ENCODE data around the gene SLC43A1.

The SLC43A1 gene

DNA sequence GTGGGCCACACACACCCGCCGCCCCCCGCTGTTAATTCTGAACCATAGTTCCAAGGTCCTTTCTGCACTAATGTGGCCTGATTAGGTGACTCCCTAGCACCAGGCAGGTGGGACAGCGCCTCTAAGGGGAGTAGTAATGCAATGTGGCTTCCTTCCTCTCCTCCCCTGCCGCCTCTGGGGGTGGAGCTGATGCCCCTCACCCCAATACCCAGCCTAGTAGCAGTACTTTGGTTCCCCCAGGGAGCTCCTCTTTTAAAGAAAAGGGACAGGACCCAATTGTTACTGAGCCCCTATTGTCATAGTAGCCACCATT lies 40.7 kb downstream of the SLC43A1 start:
- Histone ChIP-seq H3K27me3 (ENCODE audit: control insufficient read depth in 1 of 2, insufficient read depth in 2 of 2, low read length in 2 of 2) (peaks cover 6 to 18% of the 10 kb centered on the region in 2 donors), H3K36me3 (ENCODE audit: control insufficient read depth in 1 of 2, insufficient read depth in 2 of 2, low read length in 2 of 2) (no peaks in the 10 kb centered on the region), H3K4me1 (ENCODE audit: control insufficient read depth in 1 of 2, insufficient read depth in 2 of 2, low read length in 2 of 2) (peaks cover 7 to 18% of the 10 kb centered on the region in 2 donors), H3K27ac (ENCODE audit: low read depth, low read length) (no peak overlapping the region), H3K9ac (ENCODE audit: low read depth in 1 of 2, low read length in 2 of 2) (no peak overlapping the region), H3K4me3 (ENCODE audit: low read depth in 1 of 2, low read length in 2 of 2) (no peak overlapping the region), H3K9me3 (ENCODE audit: control insufficient read depth in 1 of 2, low read length in 2 of 2) (no peaks in the 10 kb centered on the region)

DNA sequence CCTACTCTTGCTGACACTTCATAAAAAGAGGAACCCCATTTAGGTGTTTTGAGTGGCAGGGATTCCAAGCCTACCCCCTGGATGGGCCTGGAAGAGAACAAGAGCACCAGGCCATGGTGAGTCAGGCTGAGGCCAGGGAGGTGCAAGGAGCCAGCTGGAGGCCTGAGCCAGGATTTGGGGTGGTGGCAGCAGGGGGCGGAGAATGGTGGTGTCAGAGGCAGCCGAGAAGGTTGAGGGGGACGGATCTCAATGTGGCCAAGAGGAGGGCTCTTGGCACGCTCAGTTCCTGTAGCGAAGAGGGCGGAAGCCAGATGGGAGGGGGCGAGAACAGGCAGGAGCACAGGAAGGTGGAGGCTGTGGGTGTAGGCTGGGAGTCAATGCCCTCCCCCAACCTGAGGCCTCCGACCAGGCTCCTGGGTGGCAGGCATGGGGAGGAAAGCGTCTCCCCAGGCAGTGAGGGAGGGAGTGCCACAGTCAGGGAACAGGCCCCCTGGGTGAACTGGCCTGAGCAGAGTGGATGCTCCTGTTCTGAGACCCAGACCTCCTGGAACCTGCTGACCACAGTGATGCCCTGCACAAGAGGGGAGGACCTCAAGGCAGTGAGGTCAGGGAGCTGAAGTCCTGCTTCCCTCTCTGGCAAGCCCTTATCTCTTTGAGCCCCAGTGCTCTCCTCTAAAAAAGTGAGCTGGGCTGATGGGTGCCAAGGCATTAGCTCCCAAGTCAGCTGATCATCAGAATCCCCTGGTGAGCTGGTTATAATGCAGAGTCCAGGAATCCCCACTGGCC lies 41.3 kb downstream of the SLC43A1 start:
- H3K9ac ChIP-seq (ENCODE audit: low read depth in 1 of 2, low read length in 2 of 2) = no peak overlapping the region
- H3K36me3 ChIP-seq (ENCODE audit: control insufficient read depth in 1 of 2, insufficient read depth in 2 of 2, low read length in 2 of 2) = no peaks in the 10 kb centered on the region
- peaks cover 6 to 18% of the 10 kb centered on the region in 2 donors for H3K27me3 ChIP-seq (ENCODE audit: control insufficient read depth in 1 of 2, insufficient read depth in 2 of 2, low read length in 2 of 2)
- H3K9me3 ChIP-seq (ENCODE audit: control insufficient read depth in 1 of 2, low read length in 2 of 2) = no peaks in the 10 kb centered on the region
- H3K4me3 ChIP-seq (ENCODE audit: low read depth in 1 of 2, low read length in 2 of 2) = no peak overlapping the region
- H3K27ac ChIP-seq (ENCODE audit: low read depth, low read length) = no peak overlapping the region
- peaks cover 7 to 18% of the 10 kb centered on the region in 2 donors for H3K4me1 ChIP-seq (ENCODE audit: control insufficient read depth in 1 of 2, insufficient read depth in 2 of 2, low read length in 2 of 2)

DNA sequence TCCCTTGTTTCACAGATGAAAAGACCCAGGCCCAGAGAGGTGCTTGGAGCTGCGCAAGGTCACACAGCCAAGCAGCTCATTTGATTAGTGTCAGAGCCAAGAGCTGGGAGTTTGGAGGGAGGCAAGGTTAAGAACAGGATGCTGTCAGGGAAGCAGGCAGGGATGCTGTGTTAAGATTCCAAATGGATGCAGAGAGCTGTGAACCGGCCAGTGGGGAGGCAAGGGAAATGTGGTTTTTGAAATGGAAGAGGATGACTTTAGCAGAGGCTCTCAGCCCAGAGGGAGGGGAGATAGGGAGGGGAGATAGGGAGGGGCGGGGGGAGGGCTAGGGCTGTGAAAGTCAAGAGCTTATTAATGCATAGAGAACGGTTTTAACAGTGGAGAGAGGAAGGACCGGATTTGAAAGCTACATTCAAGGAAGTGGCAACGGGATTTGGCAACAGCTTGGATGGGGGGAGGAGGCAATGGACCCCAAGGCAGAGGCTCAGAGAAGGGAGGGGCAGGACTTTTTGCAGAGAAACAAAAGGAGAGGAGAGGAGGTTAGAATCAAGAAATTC lies 42.1 kb downstream of the SLC43A1 start:
- Histone ChIP-seq H3K9me3 (ENCODE audit: control insufficient read depth in 1 of 2, low read length in 2 of 2) (no peaks in the 10 kb centered on the region), H3K9ac (ENCODE audit: low read depth in 1 of 2, low read length in 2 of 2) (no peak overlapping the region), H3K4me3 (ENCODE audit: low read depth in 1 of 2, low read length in 2 of 2) (no peak overlapping the region), H3K36me3 (ENCODE audit: control insufficient read depth in 1 of 2, insufficient read depth in 2 of 2, low read length in 2 of 2) (no peaks in the 10 kb centered on the region), H3K4me1 (ENCODE audit: control insufficient read depth in 1 of 2, insufficient read depth in 2 of 2, low read length in 2 of 2) (peaks cover 7 to 18% of the 10 kb centered on the region in 2 donors), H3K27ac (ENCODE audit: low read depth, low read length) (no peak overlapping the region), H3K27me3 (ENCODE audit: control insufficient read depth in 1 of 2, insufficient read depth in 2 of 2, low read length in 2 of 2) (peaks cover 6 to 18% of the 10 kb centered on the region in 2 donors)

DNA sequence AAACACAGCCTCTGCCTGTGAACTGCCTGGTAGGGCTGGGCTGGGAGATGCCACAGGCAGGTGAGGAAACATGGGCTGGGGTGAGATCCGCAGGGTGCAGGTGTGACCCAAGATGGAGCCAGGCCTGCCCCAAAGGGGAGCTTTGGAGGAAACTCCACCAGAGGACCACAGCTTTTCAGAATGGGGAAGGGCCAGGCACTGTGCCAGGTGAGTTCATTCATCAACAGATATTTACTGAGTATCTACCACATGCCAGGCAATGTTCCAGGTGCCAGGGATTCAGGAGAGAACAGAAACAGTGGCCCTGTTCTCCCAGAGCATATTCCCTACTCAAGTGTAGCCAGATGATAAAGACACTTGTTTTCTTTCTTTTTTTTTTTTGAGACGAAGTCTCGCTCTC lies 44.0 kb downstream of the SLC43A1 start:
- Histone ChIP-seq H3K9me3 (ENCODE audit: control insufficient read depth in 1 of 2, low read length in 2 of 2) (no peaks in the 10 kb centered on the region), H3K36me3 (ENCODE audit: control insufficient read depth in 1 of 2, insufficient read depth in 2 of 2, low read length in 2 of 2) (no peaks in the 10 kb centered on the region), H3K9ac (ENCODE audit: low read depth in 1 of 2, low read length in 2 of 2) (no peak overlapping the region), H3K4me3 (ENCODE audit: low read depth in 1 of 2, low read length in 2 of 2) (no peak overlapping the region), H3K4me1 (ENCODE audit: control insufficient read depth in 1 of 2, insufficient read depth in 2 of 2, low read length in 2 of 2) (peaks cover 7 to 14% of the 10 kb centered on the region in 2 donors), H3K27ac (ENCODE audit: low read depth, low read length) (no peak overlapping the region), H3K27me3 (ENCODE audit: control insufficient read depth in 1 of 2, insufficient read depth in 2 of 2, low read length in 2 of 2) (peaks cover 6 to 18% of the 10 kb centered on the region in 2 donors)

GRCh38 chr11:57469268-57469667 lies 46.2 kb downstream of the SLC43A1 start:
- Histone ChIP-seq H3K27me3 (ENCODE audit: control insufficient read depth in 1 of 2, insufficient read depth in 2 of 2, low read length in 2 of 2) (peaks cover 0 to 5% of the 10 kb centered on the region in 2 donors), H3K27ac (ENCODE audit: low read depth, low read length) (no peak overlapping the region), H3K9me3 (ENCODE audit: control insufficient read depth in 1 of 2, low read length in 2 of 2) (no peaks in the 10 kb centered on the region), H3K4me3 (ENCODE audit: low read depth in 1 of 2, low read length in 2 of 2) (no peak overlapping the region), H3K4me1 (ENCODE audit: control insufficient read depth in 1 of 2, insufficient read depth in 2 of 2, low read length in 2 of 2) (peaks cover 0 to 5% of the 10 kb centered on the region in 2 donors), H3K36me3 (ENCODE audit: control insufficient read depth in 1 of 2, insufficient read depth in 2 of 2, low read length in 2 of 2) (no peaks in the 10 kb centered on the region), H3K9ac (ENCODE audit: low read depth in 1 of 2, low read length in 2 of 2) (no peak overlapping the region)

DNA sequence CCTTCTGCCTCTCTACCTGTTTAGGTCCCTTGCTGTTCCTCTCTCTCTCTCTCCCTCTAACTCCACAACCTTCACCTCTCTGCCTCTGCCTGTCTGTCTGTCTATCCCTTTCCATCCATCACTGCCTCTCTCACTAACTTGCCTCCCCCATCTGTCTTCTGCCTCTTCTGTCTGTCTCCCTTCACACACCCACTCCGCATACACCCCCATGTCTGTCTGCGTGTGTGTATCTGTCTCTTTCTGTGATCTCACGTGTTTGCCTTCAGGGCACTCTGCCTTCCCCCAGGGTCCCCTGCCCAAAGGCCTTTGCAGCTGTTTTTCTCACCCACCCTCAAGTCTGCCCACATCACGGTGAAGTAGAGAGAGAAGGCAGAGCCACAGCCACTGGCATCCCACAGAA lies 47.2 kb downstream of the SLC43A1 start:
- Histone ChIP-seq H3K9me3 (ENCODE audit: control insufficient read depth in 1 of 2, low read length in 2 of 2) (no peaks in the 10 kb centered on the region), H3K4me3 (ENCODE audit: low read depth in 1 of 2, low read length in 2 of 2) (no peak overlapping the region), H3K36me3 (ENCODE audit: control insufficient read depth in 1 of 2, insufficient read depth in 2 of 2, low read length in 2 of 2) (no peaks in the 10 kb centered on the region), H3K9ac (ENCODE audit: low read depth in 1 of 2, low read length in 2 of 2) (no peak overlapping the region), H3K27me3 (ENCODE audit: control insufficient read depth in 1 of 2, insufficient read depth in 2 of 2, low read length in 2 of 2) (no peaks in the 10 kb centered on the region), H3K27ac (ENCODE audit: low read depth, low read length) (no peak overlapping the region), H3K4me1 (ENCODE audit: control insufficient read depth in 1 of 2, insufficient read depth in 2 of 2, low read length in 2 of 2) (no peaks in the 10 kb centered on the region)

GRCh38 chr11:57467508-57468157 lies 47.9 kb downstream of the SLC43A1 start:
- Histone ChIP-seq H3K27ac (ENCODE audit: low read depth, low read length) (no peak overlapping the region), H3K4me3 (ENCODE audit: low read depth in 1 of 2, low read length in 2 of 2) (no peak overlapping the region), H3K27me3 (ENCODE audit: control insufficient read depth in 1 of 2, insufficient read depth in 2 of 2, low read length in 2 of 2) (no peaks in the 10 kb centered on the region), H3K36me3 (ENCODE audit: control insufficient read depth in 1 of 2, insufficient read depth in 2 of 2, low read length in 2 of 2) (no peaks in the 10 kb centered on the region), H3K9ac (ENCODE audit: low read depth in 1 of 2, low read length in 2 of 2) (no peak overlapping the region), H3K4me1 (ENCODE audit: control insufficient read depth in 1 of 2, insufficient read depth in 2 of 2, low read length in 2 of 2) (no peaks in the 10 kb centered on the region), H3K9me3 (ENCODE audit: control insufficient read depth in 1 of 2, low read length in 2 of 2) (no peaks in the 10 kb centered on the region)

DNA sequence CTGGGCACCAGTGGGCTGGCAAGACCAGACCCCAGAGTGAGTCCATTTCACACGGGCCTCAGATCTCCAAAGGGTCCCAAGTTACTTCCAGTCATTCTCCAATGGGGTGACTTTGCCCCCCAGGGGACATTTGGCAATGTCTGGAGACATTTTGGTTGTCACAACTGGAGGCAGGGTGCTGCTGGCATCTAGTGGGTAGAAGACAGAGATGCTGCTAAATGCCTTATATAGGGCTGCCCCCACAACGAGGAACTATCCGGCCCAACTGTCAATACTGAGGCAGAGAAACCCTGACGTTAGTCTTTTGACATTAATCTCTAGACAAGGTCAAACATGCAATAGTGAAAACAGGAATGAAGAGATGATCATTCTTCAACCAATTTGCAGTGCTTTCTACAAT lies 48.8 kb downstream of the SLC43A1 start:
- H3K9ac ChIP-seq (ENCODE audit: low read depth in 1 of 2, low read length in 2 of 2) = no peak overlapping the region
- H3K27ac ChIP-seq (ENCODE audit: low read depth, low read length) = no peak overlapping the region
- no peak overlapping the region for H3K4me3 ChIP-seq (ENCODE audit: low read depth in 1 of 2, low read length in 2 of 2)
- no peaks in the 10 kb centered on the region for H3K4me1 ChIP-seq (ENCODE audit: control insufficient read depth in 1 of 2, insufficient read depth in 2 of 2, low read length in 2 of 2)
- no peaks in the 10 kb centered on the region for H3K9me3 ChIP-seq (ENCODE audit: control insufficient read depth in 1 of 2, low read length in 2 of 2)
- H3K36me3 ChIP-seq (ENCODE audit: control insufficient read depth in 1 of 2, insufficient read depth in 2 of 2, low read length in 2 of 2) = no peaks in the 10 kb centered on the region
- peaks cover 2 to 3% of the 10 kb centered on the region in 2 donors for H3K27me3 ChIP-seq (ENCODE audit: control insufficient read depth in 1 of 2, insufficient read depth in 2 of 2, low read length in 2 of 2)

DNA sequence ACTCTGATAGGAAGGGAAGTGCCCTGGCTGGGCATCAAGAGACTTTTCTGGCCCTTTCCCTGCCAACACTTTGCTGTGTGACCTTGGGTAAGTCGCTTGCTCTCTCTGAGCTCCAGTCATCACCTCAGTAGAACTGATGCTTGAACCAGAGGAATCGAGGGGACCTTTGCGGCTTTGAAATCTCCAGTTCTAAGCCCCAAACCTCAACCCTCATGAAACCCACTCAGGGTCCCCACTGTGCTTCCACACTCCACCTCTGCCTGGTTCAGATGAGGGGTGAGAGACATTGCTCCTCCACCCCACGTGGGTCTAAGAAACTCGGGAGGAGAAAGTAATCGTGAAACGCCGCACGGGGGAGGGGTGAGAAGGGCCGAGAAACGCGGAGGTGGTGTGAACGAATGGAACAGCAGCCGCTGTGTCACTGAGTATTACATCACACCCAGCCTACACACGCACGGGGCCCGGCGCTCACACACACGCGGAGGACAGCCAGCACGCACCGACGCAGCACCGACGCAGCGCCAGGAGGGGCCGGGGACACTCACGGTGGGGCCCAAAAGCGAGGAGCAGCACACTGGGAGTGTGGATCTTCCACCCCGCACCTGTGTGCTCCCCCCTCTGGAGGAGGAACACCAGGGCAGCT lies 50.8 kb downstream of the SLC43A1 start:
- Histone ChIP-seq H3K36me3 (ENCODE audit: control insufficient read depth in 1 of 2, insufficient read depth in 2 of 2, low read length in 2 of 2) (no peaks in the 10 kb centered on the region), H3K27me3 (ENCODE audit: control insufficient read depth in 1 of 2, insufficient read depth in 2 of 2, low read length in 2 of 2) (peaks cover 8 to 17% of the 10 kb centered on the region in 2 donors), H3K4me3 (ENCODE audit: low read depth in 1 of 2, low read length in 2 of 2) (no peak overlapping the region), H3K27ac (ENCODE audit: low read depth, low read length) (no peak overlapping the region), H3K4me1 (ENCODE audit: control insufficient read depth in 1 of 2, insufficient read depth in 2 of 2, low read length in 2 of 2) (peaks cover 4 to 5% of the 10 kb centered on the region in 2 donors), H3K9me3 (ENCODE audit: control insufficient read depth in 1 of 2, low read length in 2 of 2) (no peaks in the 10 kb centered on the region), H3K9ac (ENCODE audit: low read depth in 1 of 2, low read length in 2 of 2) (no peak overlapping the region)
